K562 (cell line): Measurements from ENCODE around the gene STS. TPM values are rescaled to one million over a fixed set of nuclear protein-coding genes. Genes with fewer than 3 reads are reported as not detected.

Experiments
- ATAC-seq: fragments of 200-7000 bp; cut with Tn5 transposase; 3 replicates; pipeline ENCODE4 v1.9.1; 2020; ENCODE audit warnings: moderate library complexity
- BruUV-seq: library from RNA; stranded (reverse); fragments of 400-500 nt; replicated peaks from 2 replicates; lab custom pipeline; 2021; lab: Mats Ljungman, UMichigan
- CTCF ChIA-PET: fragments of 300-600 bp; formaldehyde crosslinking; extraction: SDS; loops from one replicate; lab custom pipeline; 2021; ENCODE audit warnings: low intra/inter-chr PET ratio; lab: Yijun Ruan, JAX
- POLR2A ChIA-PET: fragments of 300-600, 350-650 bp; sonication (Branson Sonifier 250); formaldehyde crosslinking; extraction: SDS; loops from one replicate; lab custom pipeline; 2021; ENCODE audit warnings: antibody characterized with exemption, inconsistent platforms; lab: Yijun Ruan, JAX
- DNase-seq, 4 experiments: peaks; one replicate each; pipeline versions ENCODE4 v3.0.0 to v3.0.0-alpha.2; 2011 to 2018; ENCODE audit warnings: low spot score in 3 of 4, mixed read lengths in 3 of 4; ENCODE audit errors: extremely low read depth in 1 of 4
- FAIRE-seq: peaks from 2 replicates; lab custom pipeline; 2011; peaks lifted over from hg19 to GRCh38; lab: Jason Lieb, UNC
- H2AFZ ChIP-seq: 2 replicates; pipeline ENCODE4 v1.6.0; 2011; ENCODE audit warnings: low read depth, low read length, control low read depth, inconsistent platforms
- H3K27ac ChIP-seq: fragments of 200-600 bp; 3 replicates; pipeline ENCODE4 v1.8.0; 2011; ENCODE audit warnings: low read depth, mild to moderate bottlenecking, control low read depth, inconsistent platforms, low read length, moderate library complexity, mixed read lengths; ENCODE audit errors: extremely low read depth
- H3K27me3 ChIP-seq, 2 experiments: fragments of 300-600 bp in 1 of 2; 2 replicates in 1 of 2; 3 replicates in 1 of 2; pipeline versions ENCODE4 v1.6.0 to v1.8.0; 2011; ENCODE audit warnings: inconsistent platforms in 2 of 2, low read length in 2 of 2, mild to moderate bottlenecking in 1 of 2, mixed read lengths in 1 of 2, moderate library complexity in 1 of 2; ENCODE audit not compliant: control insufficient read depth in 2 of 2, insufficient read depth in 2 of 2
- H3K36me3 ChIP-seq: fragments of 300-600 bp; 3 replicates; pipeline ENCODE4 v1.8.0; 2011; ENCODE audit warnings: mild to moderate bottlenecking, low read length, inconsistent platforms; ENCODE audit not compliant: control insufficient read depth, insufficient read depth
- H3K4me1 ChIP-seq, 2 experiments: fragments of 200-600 bp in 1 of 2; replicated peaks in 1 of 2; 2 replicates in 1 of 2; 3 replicates in 1 of 2; pipeline versions ENCODE4 v1.5.1 to v1.8.0; 2011; ENCODE audit warnings: inconsistent platforms in 2 of 2, low read length in 2 of 2, mild to moderate bottlenecking in 1 of 2, mixed read lengths in 1 of 2, moderate library complexity in 1 of 2; ENCODE audit not compliant: control insufficient read depth in 2 of 2, insufficient read depth in 2 of 2
- H3K4me2 ChIP-seq: 2 replicates; pipeline ENCODE4 v1.6.1; 2011; ENCODE audit warnings: low read length, control low read depth, inconsistent platforms, mixed read lengths; ENCODE audit not compliant: insufficient read depth
- H3K4me3 ChIP-seq: fragments of 200-600 bp; sonication (generic), shearing (Covaris generic); 2 replicates; pipeline ENCODE4 v1.5.1; 2016; ENCODE audit warnings: control low read depth, inconsistent platforms
- H3K79me2 ChIP-seq: fragments of 200-600 bp; 3 replicates; pipeline ENCODE4 v1.8.0; 2011; ENCODE audit warnings: low read length, inconsistent platforms; ENCODE audit not compliant: control insufficient read depth, insufficient read depth
- H3K9ac ChIP-seq, 2 experiments: 2 replicates each; pipeline versions ENCODE4 v1.6.0 to v1.6.1; 2011; ENCODE audit warnings: low read depth in 2 of 2, low read length in 2 of 2, control low read depth in 1 of 2, inconsistent platforms in 1 of 2, mild to moderate bottlenecking in 1 of 2, mixed read lengths in 1 of 2; ENCODE audit not compliant: insufficient read depth in 1 of 2
- H3K9me1 ChIP-seq: one replicate; pipeline ENCODE4 v1.6.0; 2011; ENCODE audit warnings: inconsistent platforms, mild to moderate bottlenecking, low read length, moderate library complexity; ENCODE audit not compliant: control insufficient read depth, insufficient read depth
- H3K9me3 ChIP-seq: replicated peaks from 2 replicates; pipeline ENCODE4 v1.5.1; 2011; ENCODE audit warnings: low read depth, low read length, inconsistent platforms; ENCODE audit not compliant: control insufficient read depth, insufficient read depth
- H4K20me1 ChIP-seq: replicated peaks from 2 replicates; pipeline ENCODE4 v1.6.1; 2011; ENCODE audit warnings: low read length, inconsistent platforms, mixed read lengths; ENCODE audit not compliant: control insufficient read depth, insufficient read depth
- ATF3 ChIP-seq, 2 experiments: fragments of 450-650 bp in 1 of 2; sonication (generic) in 1 of 2; formaldehyde crosslinking in 1 of 2; IDR thresholded peaks in 1 of 2; conservative IDR thresholded peaks in 1 of 2; 2 replicates each; pipeline versions ENCODE4 v1.6.1 to v1.8.1; 2016 to 2023; ENCODE audit warnings: mild to moderate bottlenecking in 2 of 2, moderate library complexity in 2 of 2, inconsistent platforms in 1 of 2, missing genetic modification reagents in 1 of 2
- MEF2D ChIP-seq: conservative IDR thresholded peaks from 2 replicates; pipeline ENCODE4 v1.6.1; 2016; ENCODE audit warnings: low read depth, missing genetic modification characterization, missing compliant biosample characterization
- TRIM25 ChIP-seq: fragments of 450-650 bp; IDR thresholded peaks from 2 replicates; pipeline ENCODE4 v1.7.0; 2016; ENCODE audit warnings: borderline replicate concordance
- ZNF444 ChIP-seq: fragments of 250-450 bp; sonication (Bioruptor Pico); IDR thresholded peaks from 2 replicates; pipeline ENCODE4 v1.4.0; 2020; ENCODE audit warnings: mild to moderate bottlenecking, moderate library complexity
- WGBS: fragments of 100-300 bp; shearing (Covaris generic); methylation state at CpG from one replicate; pipeline ENCODE4 v1.1.6; 2016; ENCODE audit warnings: low coverage, mixed read lengths; ENCODE audit not compliant: insufficient coverage; ENCODE audit errors: missing lambda C conversion rate; 5-methylcytosine and 5-hydroxymethylcytosine counted together
- in situ Hi-C: fragments of 300-500 bp; cut with MboI; formaldehyde crosslinking; loops from 4 replicates; pipeline ENCODE4 v1.15.0; 2018; ENCODE audit warnings: inconsistent platforms, mixed read lengths
- intact Hi-C: fragments of 100-400 bp; cut with micrococcal nuclease; formaldehyde crosslinking; loops from 2 replicates; pipeline ENCODE4 v1.14.2; 2022
- polyA plus RNA-seq, 8 experiments: library from polyadenylated mRNA; depleted of rRNA in 4 of 8; stranded (reverse) in 5 of 8; unstranded in 3 of 8; fragments of >200 nt; fragmentation: Nextera tagmentation in 2 of 8; fragmentation: Illumina TruSeq in 1 of 8; extraction: Ambion mirVana in 2 of 8; extraction: Trizol in 1 of 8; gene quantifications; 2 replicates each; pipeline versions ENCODE4 v1.2.1 to v1.2.3, GENCODE V29; 2011 to 2014; ENCODE audit warnings: inconsistent platforms in 1 of 8, missing spikeins in 1 of 8
- total RNA-seq, 7 experiments: library from RNA; depleted of rRNA in 6 of 7; stranded (reverse); fragments of >200 nt in 6 of 7; fragmentation: Illumina TruSeq in 2 of 7; extraction: Trizol in 2 of 7; gene quantifications; 2 replicates each; pipeline versions ENCODE4 v1.2.1 to v1.2.3, GENCODE V29; 2011 to 2021; ENCODE audit warnings: low replicate concordance in 1 of 7

Gene STS
- total and polyA plus RNA-seq, 9 of the 15 experiments (the other 6 are each of a cell fraction or from before 2014, with no cell fraction given), result 0.14 to 1.3 (median 0.63) TPM

DNA sequence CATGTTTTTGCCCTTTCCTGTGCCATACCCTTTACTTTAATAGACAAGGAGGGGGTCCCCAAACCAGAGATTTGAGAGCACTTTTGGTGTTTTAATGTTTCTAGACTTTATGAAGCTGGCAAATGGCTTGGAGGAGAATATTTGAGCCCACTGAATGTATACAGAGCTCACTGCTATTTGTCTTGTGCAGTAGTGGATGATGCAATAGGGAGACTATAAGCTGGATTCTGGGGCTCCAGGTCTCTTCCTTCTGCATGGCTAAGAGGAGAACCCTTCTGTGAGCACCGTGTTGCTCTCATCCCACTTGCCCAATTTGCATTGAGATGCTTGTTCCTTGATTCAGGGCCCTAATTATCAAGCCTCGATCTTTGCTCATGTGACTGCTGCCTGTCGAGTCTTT is 9.4 kb downstream of the STS start (continued):
- TF ChIP-seq ATF3 (IDR thresholded peaks at IDR 0.05), result peak; percentile 80
- no peak for TF ChIP-seq ATF3 (CRISPR knock-in tag; conservative IDR thresholded peaks at IDR 0.05)
- no peak for TF ChIP-seq MEF2D
- TF ChIP-seq ZNF444 (CRISPR knock-in tag), result no peak

DNA sequence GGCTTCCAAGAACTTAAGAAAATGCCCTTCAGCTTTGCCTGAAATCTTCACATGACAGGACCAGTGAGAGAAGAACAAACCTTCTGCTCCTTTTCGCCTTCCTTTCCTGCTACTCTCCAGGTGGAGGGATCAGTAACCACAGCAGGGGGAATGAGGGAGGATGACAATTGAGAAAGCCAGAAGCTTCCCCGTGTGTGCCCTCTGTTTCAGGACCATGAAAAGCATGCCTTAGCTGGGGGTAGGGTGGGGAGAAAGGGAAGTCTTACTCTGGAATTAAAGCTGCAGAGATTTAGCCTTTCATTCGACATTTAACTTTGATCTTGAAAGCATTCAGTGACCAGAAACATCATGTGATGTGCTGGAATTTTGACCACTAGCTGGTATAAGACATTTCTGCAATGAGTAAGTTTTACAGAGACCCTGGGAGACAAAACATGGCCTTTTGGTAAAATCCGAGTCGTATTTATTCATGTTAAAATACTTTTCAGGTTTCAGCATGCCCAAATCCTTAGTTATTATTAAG is 11.0 kb downstream of the STS start:
- Histone ChIP-seq H3K36me3 (no peaks in the 10 kb centered on the region), H3K9me3 (no peaks in the 10 kb centered on the region), H3K27me3 (no peaks in the 10 kb centered on the region), H3K9me1 (no peaks in the 10 kb centered on the region), H3K4me2 (no peak overlapping the region), H3K4me1 (no peaks in the 10 kb centered on the region), H3K27ac (no peak overlapping the region), H4K20me1 (no peaks in the 10 kb centered on the region), H3K4me3 (no peak overlapping the region), H3K9ac (no peak overlapping the region), H3K79me2 (no peaks in the 10 kb centered on the region), H2AFZ (no peak overlapping the region)
- in situ Hi-C loops (no loop called here), intact Hi-C loops (no loop called here)
- no peak for DNase-seq
- 0% methylated on average over 4 of the region's 5 CpGs for WGBS
- no TSS peak for BruUV-seq
- no peak for ATAC-seq
- ChIA-PET POLR2A (no interaction called here), CTCF (no interaction called here)
- FAIRE-seq, result no peak
- no peak for TF ChIP-seq TRIM25
